GM12878 (cell line): ENCODE results near the gene SORCS2. TPM values are rescaled to one million over a fixed set of nuclear protein-coding genes. Genes with fewer than 3 reads are reported as not detected.

Experiments used
- ATAC-seq: fragments of 200-7000 bp; cut with Tn5 transposase; 3 replicates; pipeline ENCODE4 v1.9.1; 2020; ENCODE audit warnings: mild to moderate bottlenecking, moderate library complexity
- BruUV-seq: library from RNA; stranded (reverse); fragments of 400-500 nt; replicated peaks from 2 replicates; lab custom pipeline; 2021; lab: Mats Ljungman, UMichigan
- CTCF ChIA-PET: fragments of 300-600 bp; sonication (Branson Sonifier 250); formaldehyde crosslinking; extraction: SDS; loops from one replicate; lab custom pipeline; 2021; ENCODE audit warnings: inconsistent platforms; lab: Yijun Ruan, JAX
- POLR2A ChIA-PET: fragments of 350-600 bp; formaldehyde crosslinking; extraction: SDS; loops from one replicate; lab custom pipeline; 2021; ENCODE audit warnings: inconsistent platforms; lab: Charles Lee
- RAD21 ChIA-PET: fragments of 300-600 bp; sonication (Branson Sonifier 250); formaldehyde crosslinking; loops from one replicate; lab custom pipeline; 2023; ENCODE audit warnings: antibody characterized with exemption; ENCODE audit not compliant: unreplicated experiment; lab: Charles Lee
- SMC1A ChIA-PET: fragments of 300-600 bp; sonication (Branson Sonifier 250); formaldehyde crosslinking; loops from one replicate; lab custom pipeline; 2023; ENCODE audit not compliant: unreplicated experiment, uncharacterized antibody; lab: Charles Lee
- DNase-seq: peaks from one replicate; pipeline ENCODE4 v3.0.0-alpha.2; 2011; ENCODE audit warnings: low read depth, low spot score
- FAIRE-seq: peaks from 3 replicates; lab custom pipeline; 2011; peaks lifted over from hg19 to GRCh38; lab: Jason Lieb, UNC
- H2AFZ ChIP-seq: 2 replicates; pipeline ENCODE4 v1.6.0; 2011; ENCODE audit warnings: low read depth, low read length, control low read depth; ENCODE audit not compliant: control insufficient read depth
- H3K27ac ChIP-seq: 2 replicates; pipeline ENCODE4 v1.5.1; 2011; ENCODE audit warnings: control low read depth; ENCODE audit not compliant: control insufficient read depth, insufficient read depth
- H3K27me3 ChIP-seq, 2 experiments: replicated peaks in 1 of 2; 2 replicates each; pipeline versions ENCODE4 v1.6.0 to v1.6.1; 2011; ENCODE audit warnings: low read length in 1 of 2; ENCODE audit not compliant: control insufficient read depth in 2 of 2, insufficient read depth in 2 of 2
- H3K36me3 ChIP-seq, 2 experiments: 2 replicates each; pipeline ENCODE4 v1.5.1; 2011; ENCODE audit warnings: low read length in 1 of 2; ENCODE audit not compliant: control insufficient read depth in 2 of 2, insufficient read depth in 2 of 2
- H3K4me1 ChIP-seq: 2 replicates; pipeline ENCODE4 v1.6.1; 2011; ENCODE audit warnings: mild to moderate bottlenecking, low read length, moderate library complexity, mixed read lengths; ENCODE audit not compliant: control insufficient read depth, insufficient read depth
- H3K4me2 ChIP-seq: 2 replicates; pipeline ENCODE4 v1.6.0; 2011; ENCODE audit warnings: control low read depth; ENCODE audit not compliant: control insufficient read depth, insufficient read depth
- H3K4me3 ChIP-seq: fragments of 200-600 bp; sonication (generic); 2 replicates; pipeline ENCODE4 v1.5.1; 2016
- H3K79me2 ChIP-seq: 2 replicates; pipeline ENCODE4 v1.6.0; 2011; ENCODE audit warnings: low read length; ENCODE audit not compliant: control insufficient read depth, insufficient read depth
- H3K9ac ChIP-seq: 2 replicates; pipeline ENCODE4 v1.8.0; 2011; ENCODE audit warnings: low read length, control low read depth, mixed read lengths; ENCODE audit not compliant: control insufficient read depth, insufficient read depth
- H3K9me3 ChIP-seq: replicated peaks from 3 replicates; pipeline ENCODE4 v1.5.1; 2011; ENCODE audit warnings: mild to moderate bottlenecking, low read length; ENCODE audit not compliant: control insufficient read depth, insufficient read depth
- H4K20me1 ChIP-seq: 2 replicates; pipeline ENCODE4 v1.6.0; 2011; ENCODE audit not compliant: control insufficient read depth, insufficient read depth
- ATF7 ChIP-seq: fragments of 450-650 bp; IDR thresholded peaks from 2 replicates; pipeline ENCODE4 v1.6.1; 2016; ENCODE audit warnings: low read depth, mild to moderate bottlenecking
- CEBPB ChIP-seq, 2 experiments: fragments of 150-350 bp in 1 of 2; IDR thresholded peaks; 2 replicates each; pipeline ENCODE4 v1.6.1; 2012 to 2014; ENCODE audit warnings: low read depth in 2 of 2, low read length in 2 of 2, borderline replicate concordance in 1 of 2, inconsistent platforms in 1 of 2
- CHD4 ChIP-seq: fragments of 200-600 bp; sonication (generic); IDR thresholded peaks from 2 replicates; pipeline ENCODE4 v1.6.1; 2016; ENCODE audit warnings: mild to moderate bottlenecking
- FOXK2 ChIP-seq: fragments of 450-650 bp; IDR thresholded peaks from 2 replicates; pipeline ENCODE4 v1.6.1; 2017; ENCODE audit warnings: mild to moderate bottlenecking, moderate library complexity
- MEF2B ChIP-seq: fragments of 450-650 bp; IDR thresholded peaks from 2 replicates; pipeline ENCODE4 v1.6.1; 2018; ENCODE audit warnings: mild to moderate bottlenecking, moderate library complexity; ENCODE audit not compliant: partially characterized antibody, poor library complexity, severe bottlenecking
- MXI1 ChIP-seq: fragments of 150-350 bp; IDR thresholded peaks from 2 replicates; pipeline ENCODE4 v1.6.1; 2011; ENCODE audit warnings: low read depth, mild to moderate bottlenecking, inconsistent platforms, low read length, improper control_type of control experiment
- POLR2A ChIP-seq: IDR thresholded peaks from 2 replicates; pipeline ENCODE4 v1.6.1; 2011; ENCODE audit warnings: low read depth, mild to moderate bottlenecking, low read length
- STAT1 ChIP-seq: fragments of 450-650 bp; conservative IDR thresholded peaks from 2 replicates; pipeline ENCODE4 v1.6.1; 2014; ENCODE audit warnings: antibody characterized with exemption, mild to moderate bottlenecking
- WRNIP1 ChIP-seq: IDR thresholded peaks from 2 replicates; pipeline ENCODE4 v1.6.1; 2011; ENCODE audit warnings: low read depth, low read length, improper control_type of control experiment, borderline replicate concordance
- YY1 ChIP-seq: IDR thresholded peaks from 2 replicates; pipeline ENCODE4 v1.6.1; 2011; ENCODE audit warnings: low read depth, mild to moderate bottlenecking, low read length
- ZBED1 ChIP-seq: IDR thresholded peaks from 2 replicates; pipeline ENCODE4 v1.6.1; 2016; ENCODE audit warnings: borderline replicate concordance
- ZNF24 ChIP-seq: fragments of 450-650 bp; IDR thresholded peaks from 2 replicates; pipeline ENCODE4 v1.6.1; 2017; ENCODE audit warnings: antibody characterized with exemption, mild to moderate bottlenecking
- ZZZ3 ChIP-seq: IDR thresholded peaks from 2 replicates; pipeline ENCODE4 v1.6.1; 2011; ENCODE audit warnings: low read depth; ENCODE audit not compliant: control insufficient read depth, insufficient read length
- WGBS: methylation state at CpG from one replicate; pipeline ENCODE4 v1.1.6; 2016; ENCODE audit warnings: low lambda C conversion rate; ENCODE audit not compliant: insufficient replicate concordance, insufficient coverage; ENCODE audit errors: missing lambda C conversion rate; 5-methylcytosine and 5-hydroxymethylcytosine counted together
- in situ Hi-C: fragments of 300-500 bp; cut with MboI; formaldehyde crosslinking; loops from 9 replicates; pipeline ENCODE4 v1.14.3; 2018; ENCODE audit warnings: mixed read lengths
- intact Hi-C: fragments of 100-400 bp; cut with micrococcal nuclease; formaldehyde crosslinking; loops from one replicate; pipeline ENCODE4 v1.14.2; 2022; ENCODE audit not compliant: unreplicated experiment
- polyA plus RNA-seq, 11 experiments: library from polyadenylated mRNA; depleted of rRNA in 4 of 11; unstranded in 6 of 11; stranded (reverse) in 5 of 11; fragments of >200 nt; fragmentation: Nextera tagmentation in 4 of 11; fragmentation: Illumina TruSeq in 1 of 11; extraction: Ambion mirVana in 4 of 11; extraction: Trizol in 1 of 11; gene quantifications; 1 replicate in 1 of 11; 2 replicates in 10 of 11; pipeline versions ENCODE4 v1.2.1 to v1.2.3, GENCODE V29; 2011 to 2016; ENCODE audit warnings: inconsistent platforms in 2 of 11, missing spikeins in 2 of 11, low read depth in 1 of 11
- total RNA-seq, 4 experiments: library from RNA; depleted of rRNA in 3 of 4; stranded (reverse); fragments of >200 nt in 3 of 4; fragmentation: Illumina TruSeq in 1 of 4; extraction: Trizol in 1 of 4; gene quantifications; 2 replicates each; pipeline versions ENCODE4 v1.2.1 to v1.2.3, GENCODE V29; 2013 to 2021
- TF ChIP-seq, protein P1 (sequence below): fragments of 450-650 bp; IDR thresholded peaks from 2 replicates; pipeline ENCODE4 v1.6.1; 2017; ENCODE audit warnings: mild to moderate bottlenecking
- TF ChIP-seq, protein P2 (sequence below), 3 experiments: IDR thresholded peaks in 2 of 3; conservative IDR thresholded peaks in 1 of 3; 2 replicates each; pipeline ENCODE4 v1.5.1; 2011; ENCODE audit warnings: low read depth in 3 of 3, low read length in 3 of 3, mild to moderate bottlenecking in 3 of 3, control low read depth in 2 of 3, moderate library complexity in 2 of 3, inconsistent platforms in 1 of 3, mixed read lengths in 1 of 3; ENCODE audit not compliant: control insufficient read depth in 2 of 3, insufficient read depth in 1 of 3; ENCODE audit errors: extremely low read depth in 1 of 3
- TF ChIP-seq, protein P3 (sequence below): fragments of 450-650 bp; formaldehyde crosslinking; IDR thresholded peaks from 2 replicates; pipeline ENCODE4 v1.4.0; 2020; ENCODE audit warnings: mild to moderate bottlenecking, moderate library complexity
- TF ChIP-seq, protein P4 (sequence below): fragments of 450-650 bp; conservative IDR thresholded peaks from 2 replicates; pipeline ENCODE4 v1.6.1; 2017; ENCODE audit warnings: mild to moderate bottlenecking, moderate library complexity

SORCS2 gene
- total and polyA plus RNA-seq, 10 of the 15 experiments (the other 5 are each of a cell fraction or from before 2014, with no cell fraction given) = 0.01 to 0.15 (median 0.05) TPM; not detected in 5

DNA sequence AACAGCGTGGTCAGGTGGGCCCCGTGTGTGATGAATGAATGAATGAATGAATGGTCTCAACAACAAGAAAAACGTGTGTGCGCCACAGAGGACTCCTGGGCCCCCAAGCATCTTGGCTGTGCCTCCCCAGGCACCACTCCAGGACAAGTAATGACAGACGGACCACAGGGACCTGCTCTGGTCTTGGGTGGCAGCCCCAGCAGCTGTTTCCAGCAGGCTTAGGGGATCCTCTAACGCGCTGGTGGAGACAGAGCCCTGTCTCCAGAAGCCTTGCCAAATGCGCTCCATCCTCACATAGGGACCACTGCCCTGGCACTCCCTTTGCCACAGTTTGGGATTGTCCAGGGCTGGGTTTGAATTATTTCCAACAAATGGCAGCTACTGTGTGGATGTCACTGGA, 203.3 kb downstream of the SORCS2 start:
- DNase-seq (no peak), FAIRE-seq (no peak)
- Histone ChIP-seq H3K9ac (no peak overlapping the region), H4K20me1 (no peaks in the 10 kb centered on the region)
- SMC1A ChIA-PET = interaction anchor here (0.8 kb wide), 1 partner anchor 205 kb away, joined by 3 read pairs; no protein-coding TSS in a partner anchor
- TF ChIP-seq, protein P1, sequence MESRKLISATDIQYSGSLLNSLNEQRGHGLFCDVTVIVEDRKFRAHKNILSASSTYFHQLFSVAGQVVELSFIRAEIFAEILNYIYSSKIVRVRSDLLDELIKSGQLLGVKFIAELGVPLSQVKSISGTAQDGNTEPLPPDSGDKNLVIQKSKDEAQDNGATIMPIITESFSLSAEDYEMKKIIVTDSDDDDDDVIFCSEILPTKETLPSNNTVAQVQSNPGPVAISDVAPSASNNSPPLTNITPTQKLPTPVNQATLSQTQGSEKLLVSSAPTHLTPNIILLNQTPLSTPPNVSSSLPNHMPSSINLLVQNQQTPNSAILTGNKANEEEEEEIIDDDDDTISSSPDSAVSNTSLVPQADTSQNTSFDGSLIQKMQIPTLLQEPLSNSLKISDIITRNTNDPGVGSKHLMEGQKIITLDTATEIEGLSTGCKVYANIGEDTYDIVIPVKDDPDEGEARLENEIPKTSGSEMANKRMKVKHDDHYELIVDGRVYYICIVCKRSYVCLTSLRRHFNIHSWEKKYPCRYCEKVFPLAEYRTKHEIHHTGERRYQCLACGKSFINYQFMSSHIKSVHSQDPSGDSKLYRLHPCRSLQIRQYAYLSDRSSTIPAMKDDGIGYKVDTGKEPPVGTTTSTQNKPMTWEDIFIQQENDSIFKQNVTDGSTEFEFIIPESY = no peak
- TF ChIP-seq, protein P2, sequence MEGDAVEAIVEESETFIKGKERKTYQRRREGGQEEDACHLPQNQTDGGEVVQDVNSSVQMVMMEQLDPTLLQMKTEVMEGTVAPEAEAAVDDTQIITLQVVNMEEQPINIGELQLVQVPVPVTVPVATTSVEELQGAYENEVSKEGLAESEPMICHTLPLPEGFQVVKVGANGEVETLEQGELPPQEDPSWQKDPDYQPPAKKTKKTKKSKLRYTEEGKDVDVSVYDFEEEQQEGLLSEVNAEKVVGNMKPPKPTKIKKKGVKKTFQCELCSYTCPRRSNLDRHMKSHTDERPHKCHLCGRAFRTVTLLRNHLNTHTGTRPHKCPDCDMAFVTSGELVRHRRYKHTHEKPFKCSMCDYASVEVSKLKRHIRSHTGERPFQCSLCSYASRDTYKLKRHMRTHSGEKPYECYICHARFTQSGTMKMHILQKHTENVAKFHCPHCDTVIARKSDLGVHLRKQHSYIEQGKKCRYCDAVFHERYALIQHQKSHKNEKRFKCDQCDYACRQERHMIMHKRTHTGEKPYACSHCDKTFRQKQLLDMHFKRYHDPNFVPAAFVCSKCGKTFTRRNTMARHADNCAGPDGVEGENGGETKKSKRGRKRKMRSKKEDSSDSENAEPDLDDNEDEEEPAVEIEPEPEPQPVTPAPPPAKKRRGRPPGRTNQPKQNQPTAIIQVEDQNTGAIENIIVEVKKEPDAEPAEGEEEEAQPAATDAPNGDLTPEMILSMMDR (IDR thresholded peaks at IDR 0.05 in 2 of 3, conservative IDR thresholded peaks at IDR 0.05 in 1 of 3; ENCODE audit: control insufficient read depth in 2 of 3, extremely low read depth in 1 of 3, insufficient read depth in 1 of 3, low read depth in 3 of 3, low read length in 3 of 3) = no peak
- no peak for TF ChIP-seq WRNIP1
- TF ChIP-seq POLR2A = no peak
- no peak for TF ChIP-seq ZNF24
- TF ChIP-seq MXI1 = no peak
- TF ChIP-seq, protein P3, sequence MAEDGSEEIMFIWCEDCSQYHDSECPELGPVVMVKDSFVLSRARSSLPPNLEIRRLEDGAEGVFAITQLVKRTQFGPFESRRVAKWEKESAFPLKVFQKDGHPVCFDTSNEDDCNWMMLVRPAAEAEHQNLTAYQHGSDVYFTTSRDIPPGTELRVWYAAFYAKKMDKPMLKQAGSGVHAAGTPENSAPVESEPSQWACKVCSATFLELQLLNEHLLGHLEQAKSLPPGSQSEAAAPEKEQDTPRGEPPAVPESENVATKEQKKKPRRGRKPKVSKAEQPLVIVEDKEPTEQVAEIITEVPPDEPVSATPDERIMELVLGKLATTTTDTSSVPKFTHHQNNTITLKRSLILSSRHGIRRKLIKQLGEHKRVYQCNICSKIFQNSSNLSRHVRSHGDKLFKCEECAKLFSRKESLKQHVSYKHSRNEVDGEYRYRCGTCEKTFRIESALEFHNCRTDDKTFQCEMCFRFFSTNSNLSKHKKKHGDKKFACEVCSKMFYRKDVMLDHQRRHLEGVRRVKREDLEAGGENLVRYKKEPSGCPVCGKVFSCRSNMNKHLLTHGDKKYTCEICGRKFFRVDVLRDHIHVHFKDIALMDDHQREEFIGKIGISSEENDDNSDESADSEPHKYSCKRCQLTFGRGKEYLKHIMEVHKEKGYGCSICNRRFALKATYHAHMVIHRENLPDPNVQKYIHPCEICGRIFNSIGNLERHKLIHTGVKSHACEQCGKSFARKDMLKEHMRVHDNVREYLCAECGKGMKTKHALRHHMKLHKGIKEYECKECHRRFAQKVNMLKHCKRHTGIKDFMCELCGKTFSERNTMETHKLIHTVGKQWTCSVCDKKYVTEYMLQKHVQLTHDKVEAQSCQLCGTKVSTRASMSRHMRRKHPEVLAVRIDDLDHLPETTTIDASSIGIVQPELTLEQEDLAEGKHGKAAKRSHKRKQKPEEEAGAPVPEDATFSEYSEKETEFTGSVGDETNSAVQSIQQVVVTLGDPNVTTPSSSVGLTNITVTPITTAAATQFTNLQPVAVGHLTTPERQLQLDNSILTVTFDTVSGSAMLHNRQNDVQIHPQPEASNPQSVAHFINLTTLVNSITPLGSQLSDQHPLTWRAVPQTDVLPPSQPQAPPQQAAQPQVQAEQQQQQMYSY (CRISPR knock-in tag) = no peak
- no peak for TF ChIP-seq ZBED1
- TF ChIP-seq MEF2B = no peak
- no peak for TF ChIP-seq CEBPB (IDR thresholded peaks at IDR 0.05; ENCODE audit: borderline replicate concordance in 1 of 2, low read depth in 2 of 2, low read length in 2 of 2)
- TF ChIP-seq, protein P4, sequence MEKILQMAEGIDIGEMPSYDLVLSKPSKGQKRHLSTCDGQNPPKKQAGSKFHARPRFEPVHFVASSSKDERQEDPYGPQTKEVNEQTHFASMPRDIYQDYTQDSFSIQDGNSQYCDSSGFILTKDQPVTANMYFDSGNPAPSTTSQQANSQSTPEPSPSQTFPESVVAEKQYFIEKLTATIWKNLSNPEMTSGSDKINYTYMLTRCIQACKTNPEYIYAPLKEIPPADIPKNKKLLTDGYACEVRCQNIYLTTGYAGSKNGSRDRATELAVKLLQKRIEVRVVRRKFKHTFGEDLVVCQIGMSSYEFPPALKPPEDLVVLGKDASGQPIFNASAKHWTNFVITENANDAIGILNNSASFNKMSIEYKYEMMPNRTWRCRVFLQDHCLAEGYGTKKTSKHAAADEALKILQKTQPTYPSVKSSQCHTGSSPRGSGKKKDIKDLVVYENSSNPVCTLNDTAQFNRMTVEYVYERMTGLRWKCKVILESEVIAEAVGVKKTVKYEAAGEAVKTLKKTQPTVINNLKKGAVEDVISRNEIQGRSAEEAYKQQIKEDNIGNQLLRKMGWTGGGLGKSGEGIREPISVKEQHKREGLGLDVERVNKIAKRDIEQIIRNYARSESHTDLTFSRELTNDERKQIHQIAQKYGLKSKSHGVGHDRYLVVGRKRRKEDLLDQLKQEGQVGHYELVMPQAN = no peak
- TF ChIP-seq STAT1 = no peak
- no peak for TF ChIP-seq FOXK2
- no peak for TF ChIP-seq ATF7
- no peak for TF ChIP-seq CHD4
- TF ChIP-seq ZZZ3 = no peak
- TF ChIP-seq YY1 = no peak
- TF ChIP-seq, all 136 proteins: peak for 0
- Histone ChIP-seq H3K4me2 (no peak overlapping the region), H3K4me1 (no peaks in the 10 kb centered on the region), H2AFZ (no peak overlapping the region), H3K79me2 (no peaks in the 10 kb centered on the region), H3K27ac (no peak overlapping the region), H3K9me3 (no peaks in the 10 kb centered on the region), H3K4me3 (no peak overlapping the region), H3K36me3 (no peaks in the 10 kb centered on the region), H3K27me3 (no peaks in the 10 kb centered on the region; a peak in 1 of 4 replicates)
- CTCF ChIA-PET = no interaction called here
- in situ Hi-C loops = no loop called here
- intact Hi-C loops = no loop called here
- no TSS peak for BruUV-seq
- POLR2A ChIA-PET = no interaction called here
- 5% methylated on average over 8 of the region's 8 CpGs for WGBS
- no peak for ATAC-seq
- RAD21 ChIA-PET = no interaction called here
